Limb (tissue), 2 donors: Measurements from ENCODE around the gene ROBO1.
"Not testable (repeated sequence)": the region's sequence is repeated elsewhere in the genome, so short reads cannot be mapped to it uniquely, and the experiment has no call there.

Experiments
- DNase-seq, 2 donors: peaks; one replicate each; pipeline ENCODE4 v3.0.0-alpha.2; 2016; ENCODE audit errors: extremely low spot score in 2 of 2

The ROBO1 gene

GRCh38 chr3:79378064-79378463, 389.7 kb downstream of the ROBO1 start:
- no peak for DNase-seq

GRCh38 chr3:79369306-79369705, 398.5 kb downstream of the ROBO1 start:
- no peak for DNase-seq

DNA sequence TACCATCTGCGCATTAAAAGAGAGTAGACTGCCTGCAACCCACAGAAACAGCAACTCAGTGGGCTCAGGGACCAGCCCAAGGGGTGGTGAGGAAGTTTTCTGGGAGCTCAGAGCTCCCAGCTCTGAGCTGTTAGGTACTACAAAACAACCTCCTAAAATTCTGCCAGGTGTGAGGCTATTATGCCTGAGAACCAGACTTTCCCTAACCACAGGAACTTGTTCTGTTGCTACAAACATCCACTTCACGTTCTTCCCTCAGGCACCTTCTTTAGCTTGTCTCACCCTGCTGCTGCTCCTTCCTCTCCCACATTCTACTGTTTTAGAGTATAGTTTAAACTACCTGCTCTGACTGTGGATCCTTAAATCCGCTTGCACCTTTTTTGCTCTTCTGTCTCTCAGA, 399.4 kb downstream of the ROBO1 start:
- DNase-seq: no peak

GRCh38 chr3:79367803-79368202, 400.0 kb downstream of the ROBO1 start:
- DNase-seq: no peak

GRCh38 chr3:79367066-79367465, 400.7 kb downstream of the ROBO1 start:
- DNase-seq: no peak

GRCh38 chr3:79366414-79366813, 401.4 kb downstream of the ROBO1 start:
- DNase-seq: no peak

GRCh38 chr3:79364784-79365183, 403.0 kb downstream of the ROBO1 start:
- no peak for DNase-seq

- no peak for DNase-seq
These were observed 405.1 kb downstream of the ROBO1 start for GRCh38 chr3:79362571-79363270.

GRCh38 chr3:79361748-79362378, 405.9 kb downstream of the ROBO1 start:
- peak in 1 of 2 donors; percentile 70 for DNase-seq

DNA sequence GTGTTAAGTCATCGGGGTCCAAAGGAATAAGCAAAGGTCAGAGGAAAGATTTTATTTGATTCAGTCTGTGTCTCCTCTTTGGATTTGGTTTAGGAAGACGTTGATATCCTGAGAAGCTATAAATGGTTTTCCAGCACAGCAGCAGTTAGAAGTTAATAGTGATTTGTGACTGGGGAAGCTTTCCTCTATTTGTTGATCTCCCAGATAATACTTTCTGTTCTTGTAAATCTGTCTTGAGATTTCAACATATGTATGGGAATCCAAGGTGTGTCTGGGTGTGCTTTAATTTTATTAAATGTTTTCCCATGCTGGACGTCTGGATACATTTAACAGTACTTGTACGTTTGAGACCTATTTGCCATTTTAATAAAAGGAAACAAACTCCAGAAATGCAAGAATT, 409.5 kb downstream of the ROBO1 start:
- no peak for DNase-seq

DNA sequence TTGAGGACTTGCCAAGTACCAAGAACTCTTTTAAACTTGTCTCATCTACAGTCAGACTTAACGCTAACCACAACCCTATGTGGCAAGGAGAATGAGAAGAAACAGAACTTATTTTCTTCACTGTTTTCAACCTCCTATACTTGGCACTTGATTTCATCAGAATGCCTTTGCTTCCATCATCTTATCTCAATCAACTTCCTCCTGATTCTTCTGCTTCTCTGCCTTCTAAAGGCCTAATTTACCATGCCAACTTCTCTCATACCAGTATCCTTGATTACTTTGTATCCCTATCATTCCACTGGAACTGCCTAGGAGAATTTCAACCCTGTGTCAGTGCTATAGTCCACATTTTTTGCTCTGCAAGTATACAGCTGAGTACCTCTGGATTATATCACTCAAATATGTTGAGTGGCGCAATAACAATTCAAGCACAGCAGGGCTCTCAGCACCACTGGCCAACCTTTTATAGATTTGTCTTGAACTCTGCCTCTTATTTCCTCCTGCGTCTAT, 413.6 kb downstream of the ROBO1 start:
- DNase-seq: no peak

DNA sequence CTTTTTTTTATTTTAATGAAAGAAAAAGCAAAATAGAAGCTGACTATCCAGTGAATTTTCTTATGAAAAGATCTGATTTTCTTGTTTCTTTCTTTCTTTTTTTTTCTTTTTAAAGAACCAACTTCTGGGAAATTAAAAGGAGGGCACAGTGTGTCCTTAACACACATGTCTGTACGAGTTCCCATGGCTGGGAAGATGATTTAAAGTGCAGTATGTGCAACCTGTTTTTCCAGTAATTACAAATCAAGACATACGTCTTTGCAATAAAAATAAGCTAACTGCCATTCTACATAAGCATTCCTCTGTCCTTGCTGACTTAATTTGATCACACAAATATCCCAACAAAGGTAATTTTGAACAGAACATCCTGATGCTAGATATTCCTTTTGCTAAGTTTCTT, 416.1 kb downstream of the ROBO1 start:
- no peak for DNase-seq

GRCh38 chr3:79344876-79345871, 422.6 kb downstream of the ROBO1 start:
- DNase-seq: no peak

- DNase-seq: no peak
These were observed 425.8 kb downstream of the ROBO1 start for GRCh38 chr3:79341961-79342360.

GRCh38 chr3:79339846-79340245, 428.0 kb downstream of the ROBO1 start:
- DNase-seq: no peak

DNA sequence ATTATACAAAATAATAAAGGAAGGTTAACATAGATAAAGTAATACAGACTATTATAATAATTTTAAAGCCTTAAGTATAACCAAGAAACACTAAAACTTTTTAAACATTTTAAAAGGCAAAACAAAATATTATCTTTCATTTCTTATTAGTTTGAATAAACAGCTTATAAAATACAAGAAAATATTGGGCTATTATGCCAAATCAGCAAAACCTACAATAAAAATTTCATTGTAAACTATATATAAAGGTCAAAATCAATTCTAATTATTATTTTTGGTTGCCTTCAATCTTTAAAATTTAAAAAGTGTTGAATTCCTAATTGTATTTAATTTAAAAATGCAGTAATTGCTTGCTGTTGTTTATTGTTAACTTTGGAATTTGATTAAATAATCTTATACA, 430.0 kb downstream of the ROBO1 start:
- no peak for DNase-seq

- no peak for DNase-seq
These were observed 438.6 kb downstream of the ROBO1 start for GRCh38 chr3:79329154-79329553.

GRCh38 chr3:79326642-79327041, 441.2 kb downstream of the ROBO1 start:
- DNase-seq: no peak

GRCh38 chr3:79325833-79326383, 441.9 kb downstream of the ROBO1 start:
- DNase-seq: not testable (repeated sequence)

- no peak for DNase-seq
These were observed 450.0 kb downstream of the ROBO1 start for GRCh38 chr3:79317551-79318518.
